ENCODE results near the gene EML6.

Gene EML6

DNA sequence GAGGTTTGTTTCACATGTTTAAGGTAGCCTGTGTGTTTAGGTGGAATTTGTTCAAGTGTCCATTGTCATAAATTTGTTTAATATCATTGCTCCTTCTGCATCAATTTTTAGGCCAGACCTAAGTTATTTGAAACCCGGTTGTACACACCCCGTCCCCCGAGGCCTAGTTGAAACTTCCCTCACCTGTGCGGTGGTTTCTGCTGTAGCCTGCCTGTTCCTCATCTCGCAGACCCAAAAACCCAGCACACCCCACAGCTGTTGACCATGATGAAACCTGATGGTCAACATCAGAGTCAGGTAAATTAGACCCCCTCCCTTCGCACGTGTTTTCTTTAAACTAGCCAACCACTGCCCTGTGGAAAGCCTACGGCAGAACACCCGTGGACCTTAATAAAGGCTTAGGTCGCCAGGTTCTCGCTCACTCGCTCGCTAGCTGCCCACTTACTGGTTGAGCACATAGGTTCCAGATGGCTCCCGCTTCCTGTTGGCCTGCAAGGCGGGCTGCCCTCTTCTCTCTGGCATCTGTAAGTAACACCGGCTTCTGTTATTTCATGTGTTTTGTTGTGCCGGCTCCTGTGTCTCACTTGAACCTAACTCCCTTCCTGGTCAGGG is 64.4 kb downstream of the EML6 start:
- Histone ChIP-seq H2AK5ac (ENCODE audit: low read depth, low read length) (no peak overlapping the region), H3K23ac (ENCODE audit: low read depth, low read length, poor library complexity) (no peak overlapping the region), H3K9ac (ENCODE audit: low read depth, low read length, poor library complexity) (no peak overlapping the region), H2BK15ac (ENCODE audit: low read length) (no peak overlapping the region), H2BK120ac (ENCODE audit: low read depth, low read length) (no peak overlapping the region), H3K14ac (ENCODE audit: low read length) (no peak overlapping the region), H3K27me3 (ENCODE audit: control insufficient read depth in 3 of 3, insufficient read depth in 3 of 3, low read depth in 1 of 3, low read length in 3 of 3) (no peaks in the 10 kb centered on the region), H2AFZ (ENCODE audit: low read length) (no peak overlapping the region), H3K36me3 (replicated peaks in 1 of 2; ENCODE audit: control insufficient read depth in 2 of 2, insufficient read depth in 2 of 2, low read length in 2 of 2) (no peaks in the 10 kb centered on the region), H3K18ac (ENCODE audit: low read length) (no peak overlapping the region), H3K4ac (ENCODE audit: low read length) (no peak overlapping the region), H2BK12ac (ENCODE audit: low read length) (no peak overlapping the region), H3K9me3 (replicated peaks in 1 of 2; ENCODE audit: control insufficient read depth in 2 of 2, insufficient read depth in 1 of 2, low read depth in 1 of 2, low read length in 2 of 2) (no peaks in the 10 kb centered on the region), H3K79me1 (ENCODE audit: low read depth, low read length) (no peaks in the 10 kb centered on the region), H3K4me2 (ENCODE audit: insufficient read depth, low read length, poor library complexity, severe bottlenecking) (no peak overlapping the region), H4K91ac (ENCODE audit: low read depth, low read length, poor library complexity) (no peak overlapping the region), H4K8ac (ENCODE audit: low read depth, low read length) (no peak overlapping the region), H3K4me1 (ENCODE audit: control insufficient read depth in 2 of 2, insufficient read depth in 1 of 2, low read depth in 1 of 2, low read length in 2 of 2) (no peaks in the 10 kb centered on the region), H3K4me3 (ENCODE audit: low read length in 2 of 2) (no peak overlapping the region), H2BK5ac (ENCODE audit: low read length) (no peak overlapping the region), H3K27ac (replicated peaks; ENCODE audit: low read length) (no peak overlapping the region)
- no peak for DNase-seq (ENCODE audit: low spot score)
- no CpG with 5 or more reads among the region's 17 CpGs for WGBS, 2 donors (ENCODE audit: extremely low coverage in 2 of 2, insufficient read length in 2 of 2, insufficient replicate concordance in 1 of 2)

DNA sequence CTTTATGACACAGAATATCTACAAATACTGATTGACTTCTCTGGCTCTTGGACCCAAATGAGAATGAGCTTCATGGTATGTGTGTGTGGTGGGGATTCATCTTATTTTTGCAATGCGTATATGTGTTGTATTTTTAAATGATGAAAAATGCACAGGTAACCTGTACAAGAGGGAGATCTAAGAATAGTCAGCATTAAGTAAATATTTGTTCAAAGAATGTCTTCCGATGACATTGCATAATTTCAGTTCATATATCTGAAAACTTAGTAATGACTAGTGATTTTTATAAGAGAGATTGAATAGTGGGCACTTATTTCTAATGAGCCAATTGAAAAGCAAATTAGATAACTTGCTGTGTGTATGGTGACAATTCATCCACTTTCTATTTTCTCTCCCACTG is 66.4 kb downstream of the EML6 start:
- WGBS, 2 donors (ENCODE audit: extremely low coverage in 2 of 2, insufficient read length in 2 of 2, insufficient replicate concordance in 1 of 2): no CpG with 5 or more reads among the region's 2 CpGs

DNA sequence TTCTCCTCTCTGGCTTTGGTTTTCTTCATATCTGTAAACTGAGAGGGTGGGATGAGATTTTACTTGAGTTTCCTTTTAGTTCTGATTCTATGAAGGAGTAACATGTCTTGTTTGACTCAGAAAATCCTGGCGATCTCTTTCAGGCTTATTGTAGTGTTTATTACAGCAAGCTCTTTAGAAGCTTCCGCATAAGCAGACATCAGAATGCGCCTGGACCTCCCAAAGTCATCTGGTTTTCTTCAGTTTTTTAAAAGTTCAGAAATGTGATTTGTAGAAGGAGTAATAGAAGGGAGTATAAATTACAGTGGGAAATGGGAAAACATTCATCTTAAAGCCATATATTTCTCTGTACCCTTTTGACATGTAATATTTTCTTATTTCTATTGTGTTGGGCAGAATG is 68.4 kb downstream of the EML6 start:
- H2AK5ac ChIP-seq (ENCODE audit: low read depth, low read length): no peak overlapping the region
- no peaks in the 10 kb centered on the region for H3K79me1 ChIP-seq (ENCODE audit: low read depth, low read length)
- H3K27ac ChIP-seq (replicated peaks; ENCODE audit: low read length): no peak overlapping the region
- H3K27me3 ChIP-seq (ENCODE audit: control insufficient read depth in 3 of 3, insufficient read depth in 3 of 3, low read depth in 1 of 3, low read length in 3 of 3): no peaks in the 10 kb centered on the region
- H3K9me3 ChIP-seq (replicated peaks in 1 of 2; ENCODE audit: control insufficient read depth in 2 of 2, insufficient read depth in 1 of 2, low read depth in 1 of 2, low read length in 2 of 2): no peaks in the 10 kb centered on the region
- H3K4me1 ChIP-seq (ENCODE audit: control insufficient read depth in 2 of 2, insufficient read depth in 1 of 2, low read depth in 1 of 2, low read length in 2 of 2): no peaks in the 10 kb centered on the region
- no peak overlapping the region for H3K14ac ChIP-seq (ENCODE audit: low read length)
- H3K9ac ChIP-seq (ENCODE audit: low read depth, low read length, poor library complexity): no peak overlapping the region
- H4K8ac ChIP-seq (ENCODE audit: low read depth, low read length): no peak overlapping the region
- no peak overlapping the region for H2BK5ac ChIP-seq (ENCODE audit: low read length)
- no peak overlapping the region for H4K91ac ChIP-seq (ENCODE audit: low read depth, low read length, poor library complexity)
- H3K4me3 ChIP-seq (ENCODE audit: low read length in 2 of 2): no peak overlapping the region
- WGBS, 2 donors (ENCODE audit: extremely low coverage in 2 of 2, insufficient read length in 2 of 2, insufficient replicate concordance in 1 of 2): no CpG with 5 or more reads among the region's 3 CpGs
- H2BK15ac ChIP-seq (ENCODE audit: low read length): no peak overlapping the region
- no peak overlapping the region for H3K23ac ChIP-seq (ENCODE audit: low read depth, low read length, poor library complexity)
- H3K4ac ChIP-seq (ENCODE audit: low read length): no peak overlapping the region
- H3K18ac ChIP-seq (ENCODE audit: low read length): no peak overlapping the region
- no peak overlapping the region for H2BK120ac ChIP-seq (ENCODE audit: low read depth, low read length)
- no peak overlapping the region for H3K4me2 ChIP-seq (ENCODE audit: insufficient read depth, low read length, poor library complexity, severe bottlenecking)
- no peak overlapping the region for H2AFZ ChIP-seq (ENCODE audit: low read length)
- no peaks in the 10 kb centered on the region for H3K36me3 ChIP-seq (replicated peaks in 1 of 2; ENCODE audit: control insufficient read depth in 2 of 2, insufficient read depth in 2 of 2, low read length in 2 of 2)
- no peak overlapping the region for H2BK12ac ChIP-seq (ENCODE audit: low read length)
- DNase-seq (ENCODE audit: low spot score): no peak

More for the DNA sequence above, 66.4 kb downstream of the EML6 start:
- Histone ChIP-seq H2AK5ac (ENCODE audit: low read depth, low read length) (no peak overlapping the region), H2BK5ac (ENCODE audit: low read length) (no peak overlapping the region), H2BK15ac (ENCODE audit: low read length) (no peak overlapping the region), H3K18ac (ENCODE audit: low read length) (no peak overlapping the region), H3K14ac (ENCODE audit: low read length) (no peak overlapping the region), H3K27me3 (ENCODE audit: control insufficient read depth in 3 of 3, insufficient read depth in 3 of 3, low read depth in 1 of 3, low read length in 3 of 3) (no peaks in the 10 kb centered on the region), H2BK12ac (ENCODE audit: low read length) (no peak overlapping the region), H4K91ac (ENCODE audit: low read depth, low read length, poor library complexity) (no peak overlapping the region), H2BK120ac (ENCODE audit: low read depth, low read length) (no peak overlapping the region), H3K79me1 (ENCODE audit: low read depth, low read length) (no peaks in the 10 kb centered on the region), H3K27ac (replicated peaks; ENCODE audit: low read length) (no peak overlapping the region), H3K4me2 (ENCODE audit: insufficient read depth, low read length, poor library complexity, severe bottlenecking) (no peak overlapping the region), H4K8ac (ENCODE audit: low read depth, low read length) (no peak overlapping the region), H3K9ac (ENCODE audit: low read depth, low read length, poor library complexity) (no peak overlapping the region), H3K9me3 (replicated peaks in 1 of 2; ENCODE audit: control insufficient read depth in 2 of 2, insufficient read depth in 1 of 2, low read depth in 1 of 2, low read length in 2 of 2) (no peaks in the 10 kb centered on the region), H3K4me3 (ENCODE audit: low read length in 2 of 2) (no peak overlapping the region), H3K4me1 (ENCODE audit: control insufficient read depth in 2 of 2, insufficient read depth in 1 of 2, low read depth in 1 of 2, low read length in 2 of 2) (no peaks in the 10 kb centered on the region), H2AFZ (ENCODE audit: low read length) (no peak overlapping the region), H3K23ac (ENCODE audit: low read depth, low read length, poor library complexity) (no peak overlapping the region), H3K36me3 (replicated peaks in 1 of 2; ENCODE audit: control insufficient read depth in 2 of 2, insufficient read depth in 2 of 2, low read length in 2 of 2) (no peaks in the 10 kb centered on the region), H3K4ac (ENCODE audit: low read length) (no peak overlapping the region)
- no peak for DNase-seq (ENCODE audit: low spot score)

DNA sequence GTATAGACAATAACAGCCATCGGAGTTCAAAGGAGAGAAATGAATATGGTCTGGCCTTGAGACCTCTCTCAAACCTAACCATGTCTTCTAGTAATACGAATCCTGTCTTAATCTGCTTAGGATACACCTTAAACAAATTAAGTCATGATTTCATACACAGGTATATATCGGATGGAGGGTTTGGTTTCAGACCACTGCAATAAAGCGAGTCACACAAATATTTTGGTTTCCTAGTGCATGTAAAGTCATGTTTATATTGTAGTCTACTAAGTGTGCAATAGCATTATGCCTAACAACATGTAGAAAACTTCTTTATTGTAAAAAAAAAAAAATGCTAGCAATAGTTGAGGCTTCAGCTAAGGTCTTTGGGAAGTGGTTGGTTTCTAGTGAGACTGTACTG is 73.8 kb downstream of the EML6 start:
- H3K4me2 ChIP-seq (ENCODE audit: insufficient read depth, low read length, poor library complexity, severe bottlenecking): no peak overlapping the region
- H3K9me3 ChIP-seq (replicated peaks in 1 of 2; ENCODE audit: control insufficient read depth in 2 of 2, insufficient read depth in 1 of 2, low read depth in 1 of 2, low read length in 2 of 2): peaks cover 0 to 7% of the 10 kb centered on the region in 2 donors
- H3K9ac ChIP-seq (ENCODE audit: low read depth, low read length, poor library complexity): no peak overlapping the region
- DNase-seq (ENCODE audit: low spot score): no peak
- H3K27me3 ChIP-seq (ENCODE audit: control insufficient read depth in 3 of 3, insufficient read depth in 3 of 3, low read depth in 1 of 3, low read length in 3 of 3): no peaks in the 10 kb centered on the region
- H3K18ac ChIP-seq (ENCODE audit: low read length): no peak overlapping the region
- no peak overlapping the region for H2BK12ac ChIP-seq (ENCODE audit: low read length)
- H2AFZ ChIP-seq (ENCODE audit: low read length): no peak overlapping the region
- peaks cover 0 to 6% of the 10 kb centered on the region in 2 donors for H3K4me1 ChIP-seq (ENCODE audit: control insufficient read depth in 2 of 2, insufficient read depth in 1 of 2, low read depth in 1 of 2, low read length in 2 of 2)
- H3K79me1 ChIP-seq (ENCODE audit: low read depth, low read length): no peaks in the 10 kb centered on the region
- H3K4me3 ChIP-seq (ENCODE audit: low read length in 2 of 2): no peak overlapping the region
- H2AK5ac ChIP-seq (ENCODE audit: low read depth, low read length): no peak overlapping the region
- no peaks in the 10 kb centered on the region for H3K36me3 ChIP-seq (replicated peaks in 1 of 2; ENCODE audit: control insufficient read depth in 2 of 2, insufficient read depth in 2 of 2, low read length in 2 of 2)
- no peak overlapping the region for H4K91ac ChIP-seq (ENCODE audit: low read depth, low read length, poor library complexity)
- no peak overlapping the region for H4K8ac ChIP-seq (ENCODE audit: low read depth, low read length)
- H3K27ac ChIP-seq (replicated peaks; ENCODE audit: low read length): no peak overlapping the region
- no peak overlapping the region for H3K4ac ChIP-seq (ENCODE audit: low read length)
- WGBS, 2 donors (ENCODE audit: extremely low coverage in 2 of 2, insufficient read length in 2 of 2, insufficient replicate concordance in 1 of 2): no CpG with 5 or more reads among the region's 4 CpGs
- H2BK5ac ChIP-seq (ENCODE audit: low read length): no peak overlapping the region
- H2BK120ac ChIP-seq (ENCODE audit: low read depth, low read length): no peak overlapping the region
- H3K23ac ChIP-seq (ENCODE audit: low read depth, low read length, poor library complexity): no peak overlapping the region
- no peak overlapping the region for H2BK15ac ChIP-seq (ENCODE audit: low read length)
- no peak overlapping the region for H3K14ac ChIP-seq (ENCODE audit: low read length)

Measured in neuronal stem cell (in vitro differentiated cells).